Naive thymus-derived CD8-positive, alpha-beta T cell (primary cell): ENCODE data around the gene GNAQ. TPM values are rescaled to one million over a fixed set of nuclear protein-coding genes. Genes with fewer than 3 reads are reported as not detected.

Experiments used
- polyA plus RNA-seq, 3 donors: library from polyadenylated mRNA; unstranded; fragments of 300-500 nt; fragmentation: Illumina TruSeq; gene quantifications; one replicate each; pipeline ENCODE4 v1.2.3, GENCODE V29; 2021
- total RNA-seq, 8 experiments: library from RNA in 2 of 8; stranded (reverse) in 2 of 8; gene quantifications; one replicate each; pipeline ENCODE4 v1.2.3 and lab custom pipeline; 2021 to 2026

Gene GNAQ
- total and polyA plus RNA-seq, 5 experiments from 2014 or later, result 6.9 to 40.0 (median 15.6) TPM

Other genes starting within 250 kb of the GNAQ start
- gene CEP78, start 204.3 kb upstream of the GNAQ start, total RNA-seq, result 10 to 100 TPM; 32.7 to 35.9 TPM
- 10 to 100 TPM; 14.7 to 21.2 (median 15.1) TPM for gene CEP78, start 204.3 kb upstream of the GNAQ start, polyA plus RNA-seq